H1 (cell line): ENCODE results near the gene EYA2. TPM values are rescaled to one million over a fixed set of nuclear protein-coding genes. Genes with fewer than 3 reads are reported as not detected.

Experiments used
- CTCF ChIA-PET: fragments of 300-600 bp; sonication (Branson Sonifier 250); formaldehyde crosslinking; loops from one replicate; lab custom pipeline; 2021; ENCODE audit not compliant: partially characterized antibody; lab: Charles Lee
- POLR2A ChIA-PET: fragments of 300-600 bp; sonication (Branson Sonifier 250); formaldehyde crosslinking; loops from one replicate; lab custom pipeline; 2021; ENCODE audit warnings: inconsistent platforms; ENCODE audit not compliant: partially characterized antibody; lab: Charles Lee
- DNase-seq, 2 experiments: peaks; one replicate each; pipeline versions ENCODE4 v3.0.0 to v3.0.0-alpha.2; 2010 to 2022; ENCODE audit warnings: low spot score in 2 of 2, low read depth in 1 of 2, mixed read lengths in 1 of 2
- FAIRE-seq: peaks from 2 replicates; lab custom pipeline; 2011; peaks lifted over from hg19 to GRCh38; lab: Jason Lieb, UNC
- H2AFZ ChIP-seq: 2 replicates; pipeline ENCODE4 v1.8.1; 2012; ENCODE audit warnings: low read length, inconsistent platforms
- H2AK5ac ChIP-seq: 2 replicates; pipeline ENCODE4 v1.6.1; 2013; ENCODE audit warnings: low read depth, low read length
- H2BK120ac ChIP-seq: replicated peaks from 2 replicates; pipeline ENCODE3; 2013; ENCODE audit warnings: low read depth, low read length, inconsistent platforms
- H2BK12ac ChIP-seq: 2 replicates; pipeline ENCODE4 v1.6.1; 2013; ENCODE audit warnings: low read depth, low read length
- H2BK15ac ChIP-seq: 2 replicates; pipeline ENCODE4 v1.6.1; 2013; ENCODE audit warnings: low read length
- H2BK20ac ChIP-seq: 2 replicates; pipeline ENCODE4 v1.6.1; 2013; ENCODE audit warnings: low read length
- H2BK5ac ChIP-seq: 2 replicates; pipeline ENCODE4 v1.6.1; 2013; ENCODE audit warnings: low read depth, low read length
- H3K14ac ChIP-seq: 2 replicates; pipeline ENCODE4 v1.6.1; 2013; ENCODE audit warnings: inconsistent platforms; ENCODE audit not compliant: insufficient read length
- H3K18ac ChIP-seq: 2 replicates; pipeline ENCODE4 v1.6.1; 2013; ENCODE audit warnings: low read length; ENCODE audit errors: extremely low read depth
- H3K23ac ChIP-seq: 2 replicates; pipeline ENCODE4 v1.6.1; 2013; ENCODE audit warnings: inconsistent platforms; ENCODE audit not compliant: insufficient read length
- H3K23me2 ChIP-seq: 2 replicates; pipeline ENCODE4 v1.6.1; 2013; ENCODE audit warnings: low read depth, low read length
- H3K27ac ChIP-seq: 2 replicates; pipeline ENCODE4 v1.6.1; 2011; ENCODE audit warnings: low read depth, low read length, inconsistent platforms
- H3K27me3 ChIP-seq, 4 experiments: replicated peaks in 1 of 4; 1 replicate in 1 of 4; 2 replicates in 3 of 4; pipeline versions ENCODE4 v1.6.1 to v1.8.1; 2011 to 2013; ENCODE audit warnings: low read length in 3 of 4, mild to moderate bottlenecking in 3 of 4, inconsistent platforms in 2 of 4, mixed read lengths in 2 of 4, moderate library complexity in 1 of 4; ENCODE audit not compliant: control insufficient read depth in 3 of 4, insufficient read depth in 3 of 4; ENCODE audit errors: extremely low read depth in 1 of 4
- H3K36me3 ChIP-seq, 4 experiments: 2 replicates each; pipeline versions ENCODE4 v1.6.1 to v1.8.1; 2011 to 2013; ENCODE audit warnings: mild to moderate bottlenecking in 4 of 4, low read length in 3 of 4, moderate library complexity in 2 of 4, control low read depth in 1 of 4, inconsistent platforms in 1 of 4; ENCODE audit not compliant: insufficient read depth in 4 of 4, control insufficient read depth in 2 of 4
- H3K4ac ChIP-seq: replicated peaks from 2 replicates; pipeline ENCODE3; 2013; ENCODE audit warnings: low read length, low read depth, mixed read lengths, inconsistent platforms; ENCODE audit not compliant: insufficient read length
- H3K4me1 ChIP-seq, 4 experiments: replicated peaks in 1 of 4; 1 replicate in 1 of 4; 2 replicates in 3 of 4; pipeline versions ENCODE4 v1.6.1 to v1.8.1; 2011 to 2013; ENCODE audit warnings: low read length in 3 of 4, inconsistent platforms in 2 of 4, mixed read lengths in 1 of 4; ENCODE audit not compliant: insufficient read depth in 4 of 4, control insufficient read depth in 3 of 4
- H3K4me2 ChIP-seq, 2 experiments: 2 replicates each; pipeline versions ENCODE4 v1.6.1 to v1.8.1; 2011 to 2013; ENCODE audit warnings: low read depth in 2 of 2, low read length in 2 of 2, control low read depth in 1 of 2, inconsistent platforms in 1 of 2, mild to moderate bottlenecking in 1 of 2; ENCODE audit not compliant: insufficient read depth in 1 of 2
- H3K4me3 ChIP-seq, 4 experiments: fragments of 200-600, 300-600 bp in 1 of 4; sonication (generic), shearing (Covaris generic), sonication (Bioruptor Twin) in 1 of 4; 2 replicates each; pipeline versions ENCODE4 v1.5.1 to v1.8.1; 2011 to 2016; ENCODE audit warnings: low read length in 4 of 4, low read depth in 3 of 4, control low read depth in 2 of 4, inconsistent platforms in 2 of 4, mild to moderate bottlenecking in 2 of 4, mixed read lengths in 1 of 4, moderate library complexity in 1 of 4; ENCODE audit not compliant: insufficient read depth in 2 of 4; ENCODE audit errors: extremely low read depth in 1 of 4
- H3K56ac ChIP-seq: replicated peaks from 2 replicates; pipeline ENCODE3; 2013; ENCODE audit warnings: low read depth, mild to moderate bottlenecking, mixed read lengths, low read length, inconsistent platforms; ENCODE audit not compliant: insufficient read length
- H3K79me1 ChIP-seq: 2 replicates; pipeline ENCODE4 v1.6.1; 2013; ENCODE audit warnings: low read depth, low read length, control low read depth
- H3K79me2 ChIP-seq, 2 experiments: 2 replicates each; pipeline versions ENCODE4 v1.6.1 to v1.8.1; 2012 to 2013; ENCODE audit warnings: low read length in 2 of 2, mild to moderate bottlenecking in 2 of 2, inconsistent platforms in 1 of 2; ENCODE audit not compliant: insufficient read depth in 2 of 2, control insufficient read depth in 1 of 2
- H3K9ac ChIP-seq, 4 experiments: replicated peaks in 1 of 4; 1 replicate in 1 of 4; 2 replicates in 3 of 4; pipeline versions ENCODE4 v1.6.1 to v1.8.1; 2011 to 2013; ENCODE audit warnings: low read depth in 3 of 4, low read length in 3 of 4, control low read depth in 2 of 4, mild to moderate bottlenecking in 2 of 4, moderate library complexity in 2 of 4, inconsistent platforms in 1 of 4; ENCODE audit errors: extremely low read depth in 1 of 4
- H3K9me3 ChIP-seq, 2 experiments: 2 replicates each; pipeline versions ENCODE4 v1.6.1 to v1.8.1; 2012 to 2013; ENCODE audit warnings: mild to moderate bottlenecking in 2 of 2, moderate library complexity in 2 of 2, control low read depth in 1 of 2, inconsistent platforms in 1 of 2, low read depth in 1 of 2, low read length in 1 of 2, mixed read lengths in 1 of 2; ENCODE audit not compliant: insufficient read depth in 2 of 2
- H4K20me1 ChIP-seq, 2 experiments: replicated peaks in 1 of 2; 2 replicates each; pipeline versions ENCODE3 to v1.8.1; 2011 to 2013; ENCODE audit warnings: inconsistent platforms in 2 of 2, low read length in 2 of 2, mild to moderate bottlenecking in 1 of 2; ENCODE audit not compliant: insufficient read depth in 2 of 2, control insufficient read depth in 1 of 2
- H4K5ac ChIP-seq: 2 replicates; pipeline ENCODE4 v1.6.1; 2013; ENCODE audit warnings: low read length, low read depth, mixed read lengths, inconsistent platforms; ENCODE audit not compliant: insufficient read length
- H4K8ac ChIP-seq: 2 replicates; pipeline ENCODE4 v1.8.0; 2013; ENCODE audit warnings: mild to moderate bottlenecking, moderate library complexity, low read length, inconsistent platforms; ENCODE audit not compliant: insufficient read depth; ENCODE audit errors: extremely low read depth
- H4K91ac ChIP-seq: replicated peaks from 2 replicates; pipeline ENCODE3; 2013; ENCODE audit warnings: low read length, mixed read lengths, inconsistent platforms; ENCODE audit not compliant: insufficient read length
- GABPA ChIP-seq: IDR thresholded peaks from 2 replicates; pipeline ENCODE4 v1.6.1; 2011; ENCODE audit warnings: mild to moderate bottlenecking, low read length, moderate library complexity, borderline replicate concordance; ENCODE audit not compliant: insufficient read depth
- KDM5A ChIP-seq: fragments of 200-600 bp; IDR thresholded peaks from 2 replicates; pipeline ENCODE4 v1.7.1; 2012; ENCODE audit warnings: mild to moderate bottlenecking, low read length, inconsistent platforms, mixed read lengths
- MAX ChIP-seq: IDR thresholded peaks from 2 replicates; pipeline ENCODE4 v1.6.1; 2012; ENCODE audit warnings: inconsistent platforms
- NANOG ChIP-seq: IDR thresholded peaks from 2 replicates; pipeline ENCODE4 v1.6.1; 2011; ENCODE audit warnings: low read length, low read depth, mild to moderate bottlenecking, inconsistent platforms; ENCODE audit not compliant: insufficient read depth, poor library complexity, severe bottlenecking
- RBBP5 ChIP-seq: IDR thresholded peaks from 2 replicates; pipeline ENCODE4 v1.7.1; 2012; ENCODE audit warnings: low read depth, mild to moderate bottlenecking, inconsistent platforms, low read length, moderate library complexity, borderline replicate concordance
- RNF2 ChIP-seq: fragments of 200-900, 300-1000 bp; sonication (generic); IDR thresholded peaks from 2 replicates; pipeline ENCODE4 v1.7.1; 2016; ENCODE audit warnings: borderline replicate concordance, low read depth, mild to moderate bottlenecking, antibody characterized with exemption, low read length; ENCODE audit not compliant: poor library complexity, severe bottlenecking; ENCODE audit errors: missing control alignments
- SUZ12 ChIP-seq: fragments of 200-600 bp; sonication (generic); IDR thresholded peaks from 2 replicates; pipeline ENCODE4 v1.6.1; 2012; ENCODE audit warnings: mild to moderate bottlenecking, inconsistent platforms, low read length, moderate library complexity, mixed read lengths
- TAF7 ChIP-seq: optimal IDR thresholded peaks from 2 replicates; pipeline ENCODE3; 2011; ENCODE audit warnings: low read depth, mild to moderate bottlenecking, inconsistent platforms, low read length, moderate library complexity, borderline replicate concordance
- ZNF274 ChIP-seq: IDR thresholded peaks from 2 replicates; pipeline ENCODE4 v1.7.0; 2012; ENCODE audit warnings: low read length, borderline replicate concordance; ENCODE audit errors: extremely low read depth
- WGBS, 2 experiments: shearing (Covaris generic) in 1 of 2; methylation state at CpG; one replicate each; pipeline versions ENCODE4 v1.1.6 to v1.1.7; 2013 to 2015; ENCODE audit warnings: low lambda C conversion rate in 2 of 2, mixed read lengths in 2 of 2, inconsistent platforms in 1 of 2, low coverage in 1 of 2, missing lambda C conversion rate in 1 of 2; ENCODE audit not compliant: insufficient replicate concordance in 2 of 2, insufficient coverage in 1 of 2, insufficient read length in 1 of 2; ENCODE audit errors: extremely low coverage in 1 of 2, missing lambda C conversion rate in 1 of 2; 5-methylcytosine and 5-hydroxymethylcytosine counted together
- polyA plus RNA-seq, 7 experiments: library from polyadenylated mRNA; depleted of rRNA in 3 of 7; stranded (reverse) in 5 of 7; unstranded in 2 of 7; fragments of >200 nt in 5 of 7; fragments of 200-250 nt in 2 of 7; gene quantifications; 1 replicate in 5 of 7; 2 replicates in 1 of 7; 4 replicates in 1 of 7; pipeline versions ENCODE4 v1.2.1 to v1.2.3, GENCODE V29; 2011 to 2013; ENCODE audit warnings: missing spikeins in 2 of 7, mixed read lengths in 2 of 7
- total RNA-seq: library from RNA; stranded (reverse); fragmentation: NEBNext Ultra II Directional; extraction: Animal tissue kit (Norgen Biotek cat#: 25700); gene quantifications from 2 replicates; pipeline ENCODE4 v1.2.1, GENCODE V29; 2021

Gene EYA2
- total and polyA plus RNA-seq, 2 of the 8 experiments (the other 6 are each of a cell fraction or from before 2014, with no cell fraction given) = 1.6 to 1.7 TPM

- DNase-seq (peak in 1 of 2 experiments; percentile 63), FAIRE-seq (no peak)
- 0 out of 4 replicates have a peak, but pooled peaks cover 0 to 3% of the 10 kb centered on the region in 2 experiments for H3K9me3 ChIP-seq
- 3% methylated on average over 51 of the region's 65 CpGs; no CpG with 5 or more reads in 1 of the 2 experiments for WGBS, 2 experiments
- H4K20me1 ChIP-seq = no peaks in the 10 kb centered on the region
- no peak overlapping the region for H3K23ac ChIP-seq
- H2AFZ ChIP-seq = peak overlapping the region; percentile 72
- H3K79me2 ChIP-seq = no peaks in the 10 kb centered on the region
- peaks cover 7% of the 10 kb centered on the region; the same call in 1 of the 2 replicates for H3K23me2 ChIP-seq
- H3K4me3 ChIP-seq = peak overlapping the region; percentile 49 to 68 (median 62)
- no peak overlapping the region for H3K27ac ChIP-seq
- peaks cover 0 to 4% (median under 1%) of the 10 kb centered on the region in 4 experiments; a peak in 1 of 7 replicates for H3K4me1 ChIP-seq
- POLR2A ChIA-PET = interaction anchor here (0.6 kb wide), 1 partner anchor 8 kb away, joined by 3 read pairs; no protein-coding TSS in a partner anchor
- H3K56ac ChIP-seq = no peak overlapping the region
- H2BK15ac ChIP-seq = no peak overlapping the region
- H3K18ac ChIP-seq = no peak overlapping the region; the same call in 1 of the 2 replicates
- H4K5ac ChIP-seq = no peak overlapping the region
- peaks cover 8 to 40% (median 25%) of the 10 kb centered on the region in 4 experiments for H3K27me3 ChIP-seq
- H3K4me2 ChIP-seq = peak overlapping the region; percentile 85 to 89
- no peak overlapping the region for H4K91ac ChIP-seq
- H4K8ac ChIP-seq = no peak overlapping the region
- CTCF ChIA-PET = interaction anchor here (1.6 kb wide), 1 partner anchor 17 kb away, joined by 5 read pairs; no protein-coding TSS in a partner anchor
- H2BK20ac ChIP-seq = no peak overlapping the region
- H3K79me1 ChIP-seq = no peaks in the 10 kb centered on the region
- H3K9ac ChIP-seq = peak overlapping the region in 1 of 4 experiments; percentile 37; a peak in 1 of 7 replicates
- H3K36me3 ChIP-seq = no peaks in the 10 kb centered on the region
- H2BK12ac ChIP-seq = no peak overlapping the region
- H3K14ac ChIP-seq = no peak overlapping the region
- no peak overlapping the region for H2BK5ac ChIP-seq
- H3K4ac ChIP-seq = no peak overlapping the region
- H2AK5ac ChIP-seq = no peak overlapping the region
- no peak overlapping the region for H2BK120ac ChIP-seq
- TF ChIP-seq SUZ12 (peak; percentile 88), ZNF274 (no peak), RNF2 (peak; percentile 51), RBBP5 (0 out of 2 replicates have a peak, but pooled peaks have one; percentile 11), GABPA (no peak), MAX (0 out of 2 replicates have a peak, but pooled peaks have one; percentile 45), KDM5A (no peak), NANOG (no peak), TAF7 (no peak)
Observed at GRCh38 chr20:46894971-46895905, 595 bp downstream of the EYA2 start.
